Measurements from ENCODE around the gene ZCCHC14.

The ZCCHC14 gene

DNA sequence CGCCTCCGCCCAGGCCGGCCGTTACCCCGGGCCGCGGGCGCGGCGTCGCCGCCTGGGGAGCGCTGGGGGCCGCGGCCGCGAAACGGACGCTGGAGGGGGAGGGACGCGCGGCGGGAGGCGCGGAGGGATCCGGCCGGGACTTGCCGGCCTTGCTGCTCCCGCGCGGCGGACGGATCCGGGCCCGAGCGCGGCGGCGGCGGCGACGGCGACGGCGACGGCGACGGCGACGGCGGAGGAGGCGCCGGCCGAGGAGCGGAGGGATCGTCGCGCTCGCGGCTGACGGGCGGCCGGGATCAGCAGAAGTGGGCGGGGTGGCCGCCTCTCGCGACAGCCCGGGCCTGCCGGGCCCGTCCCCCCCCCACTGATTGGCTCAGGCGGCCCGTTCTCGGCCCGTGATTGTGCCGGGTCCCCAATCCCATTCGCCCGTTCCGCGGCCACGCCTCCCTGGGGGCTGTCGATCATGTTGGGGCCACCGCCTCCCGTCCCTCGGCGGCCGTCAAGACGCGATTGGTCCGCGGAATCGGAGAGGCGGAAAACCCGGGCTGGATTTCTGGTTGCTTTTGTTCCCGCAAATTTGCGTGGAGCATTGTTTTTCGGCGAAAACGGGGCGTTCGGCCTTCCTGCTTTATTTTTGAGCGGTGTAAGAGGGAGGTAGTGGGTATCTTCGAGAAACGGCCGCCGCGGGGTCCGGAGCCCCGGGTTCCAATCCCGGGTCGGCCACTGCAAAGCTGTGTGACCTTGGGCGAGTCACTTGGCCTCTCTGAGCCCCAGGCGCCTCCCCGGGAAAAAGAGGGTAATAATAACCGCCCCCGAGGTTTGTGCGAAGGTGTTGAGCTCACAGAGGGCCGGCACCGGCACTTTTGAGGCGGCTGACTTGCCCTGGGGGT is at the start of gene ZCCHC14:
Gene ZCCHC14, minus strand, starts transcription at position 304 of the 887 bp plus-strand sequence. CDS start 786 bp downstream, outside the sequence.
- peak; percentile 99 for DNase-seq (ENCODE audit: low spot score)

DNA sequence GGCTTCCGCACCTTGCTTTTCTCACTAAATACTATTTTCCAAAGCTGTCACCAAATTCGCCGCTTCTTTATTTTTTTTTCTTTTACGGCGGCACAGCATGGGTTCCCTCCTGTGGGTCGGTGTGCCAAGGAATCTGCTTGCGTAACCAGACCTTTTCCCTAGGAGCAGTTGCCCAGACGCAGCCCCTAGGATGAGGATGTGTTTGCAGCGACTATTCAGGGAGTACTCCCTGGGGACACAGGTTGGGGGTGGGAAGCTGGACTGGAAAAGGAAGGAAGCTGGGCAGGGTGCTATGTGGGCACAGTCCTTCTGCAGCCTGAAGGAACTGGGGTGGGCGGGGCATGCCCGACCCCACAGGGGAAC is 49.0 kb upstream of the ZCCHC14 start:
- DNase-seq (ENCODE audit: low spot score), result no peak

DNA sequence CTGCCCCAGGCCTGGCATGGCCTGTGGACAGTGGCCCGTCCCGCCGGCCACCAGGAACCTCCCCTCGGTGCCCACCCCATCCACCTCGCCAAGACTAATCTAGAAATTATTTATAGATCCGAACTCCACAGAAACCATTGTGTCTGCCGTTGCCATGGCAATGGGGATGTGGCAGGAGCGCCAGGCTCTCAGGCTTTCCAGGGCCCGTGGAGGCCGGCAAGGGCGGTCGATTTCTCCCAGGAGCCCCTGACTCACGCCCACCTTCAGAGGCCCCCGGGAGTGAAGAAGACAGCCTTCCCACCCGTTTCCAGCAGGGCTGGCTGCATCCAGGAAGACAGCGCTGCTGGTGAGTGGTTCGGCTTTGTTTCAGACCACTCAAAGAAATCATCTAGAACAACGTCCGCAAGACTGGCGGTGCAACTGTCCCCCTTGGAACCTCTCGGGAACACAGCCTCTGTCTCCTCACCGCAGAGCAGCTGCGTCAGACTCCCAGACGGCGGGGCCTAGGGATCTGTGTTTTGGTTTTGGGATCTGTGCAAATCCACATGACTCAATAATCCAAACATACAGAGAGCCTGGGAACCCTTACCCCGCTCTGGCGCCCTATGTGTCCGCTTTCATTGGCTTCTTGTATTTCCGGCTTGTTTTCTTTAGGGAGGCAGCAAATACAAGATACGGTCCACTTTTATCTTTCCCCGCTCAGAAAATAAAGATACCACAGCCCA is 48.5 kb upstream of the ZCCHC14 start:
- DNase-seq (ENCODE audit: low spot score), result no peak

DNA sequence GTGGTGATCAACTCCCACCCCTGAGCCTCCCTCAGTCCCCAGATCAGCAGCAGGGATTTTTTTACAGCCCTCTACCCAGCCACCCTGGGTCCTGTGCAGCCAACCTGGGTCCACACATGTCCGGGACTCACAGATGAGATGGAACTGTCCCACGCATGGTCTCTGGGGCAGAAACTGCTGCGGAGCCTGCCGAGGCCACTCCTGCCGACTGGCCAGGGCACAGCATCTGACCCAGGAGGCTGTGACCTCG is 48.0 kb upstream of the ZCCHC14 start:
- DNase-seq (ENCODE audit: low spot score), result no peak

DNA sequence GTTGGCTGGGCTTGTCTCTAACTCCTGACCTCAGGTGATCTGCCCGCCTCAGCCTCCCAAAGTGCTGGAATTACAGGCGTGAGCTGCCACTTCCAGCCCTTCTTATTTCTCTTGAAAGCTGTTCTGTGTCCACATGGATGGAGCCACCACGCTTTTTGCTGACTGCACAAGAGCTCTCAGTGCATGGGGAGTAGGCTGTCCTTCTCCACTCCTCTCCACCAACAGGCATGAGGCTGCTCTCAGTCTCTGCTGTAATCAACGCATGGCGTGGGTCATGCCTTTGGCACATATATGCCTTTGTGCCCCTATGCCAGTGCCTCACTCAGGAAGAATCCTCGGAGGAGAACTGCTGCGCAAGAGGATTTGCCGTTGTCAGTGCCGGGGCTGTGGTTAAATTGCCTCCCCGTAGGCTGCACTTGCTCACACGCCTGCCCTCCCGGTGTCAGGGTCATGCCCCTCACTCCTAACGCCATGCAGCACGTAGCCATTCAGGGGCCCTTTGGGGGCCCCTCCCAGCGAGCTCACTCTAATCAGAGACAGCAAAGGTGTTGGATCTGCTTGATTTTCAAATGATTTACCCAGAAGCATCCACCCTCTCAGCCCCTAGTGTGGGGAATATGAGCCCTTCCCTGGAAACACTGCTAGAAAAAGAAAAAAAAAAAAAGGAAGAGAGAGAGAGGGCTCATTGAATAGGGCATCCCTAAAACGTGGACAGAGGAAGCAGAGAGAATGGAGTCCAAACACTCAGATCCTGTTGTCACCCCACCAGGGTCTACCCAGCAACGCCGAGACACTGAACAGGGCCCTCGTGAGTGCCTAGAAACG is 47.5 kb upstream of the ZCCHC14 start:
- DNase-seq (ENCODE audit: low spot score), result no peak

DNA sequence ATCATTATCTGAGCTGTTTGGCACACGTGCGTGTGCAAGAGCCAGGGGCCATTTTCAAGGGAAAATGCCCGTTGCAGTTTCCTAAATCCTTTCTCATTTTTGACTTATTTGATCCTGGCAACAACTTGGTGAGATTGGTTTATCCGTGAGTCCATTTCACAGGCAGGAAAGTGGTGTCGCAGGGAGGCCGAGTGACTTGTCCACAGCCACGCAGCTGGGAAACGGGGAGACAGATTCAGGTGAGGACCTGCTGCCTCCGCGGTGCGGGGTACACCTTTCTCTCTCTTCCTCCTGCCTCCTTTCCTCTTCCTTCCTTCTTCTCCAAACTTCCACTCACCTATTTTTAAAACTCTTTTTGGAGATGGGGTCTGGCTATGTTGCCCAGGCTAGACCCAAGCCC is 46.3 kb upstream of the ZCCHC14 start:
- DNase-seq (ENCODE audit: low spot score), result no peak

DNA sequence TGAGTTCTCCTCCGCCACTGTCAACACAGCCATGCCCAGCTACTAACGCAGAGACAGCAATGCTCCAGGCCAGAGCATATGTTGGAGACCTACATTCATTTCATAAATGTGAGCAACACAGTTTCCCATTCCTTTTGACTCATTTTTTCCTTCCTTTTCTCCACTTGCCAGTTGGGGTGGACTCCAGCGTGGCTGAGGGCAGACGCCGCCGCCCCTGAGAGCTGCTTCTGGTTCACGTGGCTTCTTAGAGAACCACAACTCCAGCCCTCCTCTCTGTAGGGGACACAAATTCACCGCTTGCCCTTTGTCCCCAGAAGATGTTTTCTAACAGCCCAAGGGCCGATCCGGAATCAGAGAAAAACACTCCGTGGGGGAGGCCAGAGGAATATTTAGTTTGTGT is 45.8 kb upstream of the ZCCHC14 start:
- DNase-seq (ENCODE audit: low spot score), result no peak

DNA sequence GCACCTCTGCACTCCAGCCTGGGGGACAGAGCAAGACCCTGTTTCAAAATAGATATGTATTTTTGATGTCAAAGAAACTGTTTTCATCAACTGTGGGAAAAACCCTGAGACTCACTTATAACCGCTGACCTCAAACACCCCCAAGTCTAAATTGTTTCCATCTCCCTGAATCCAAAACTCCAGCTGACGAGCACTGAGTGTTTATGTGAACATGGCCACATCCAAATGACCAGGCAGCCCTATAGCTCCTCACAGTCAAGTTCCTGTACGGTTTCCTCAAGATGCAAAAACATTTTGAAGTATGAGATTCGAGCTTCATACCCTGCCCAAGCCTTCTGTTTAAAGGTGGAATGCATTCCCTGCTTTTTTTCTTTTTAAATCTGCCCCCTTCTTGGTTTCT is 45.3 kb upstream of the ZCCHC14 start:
- DNase-seq (ENCODE audit: low spot score), result no peak

DNA sequence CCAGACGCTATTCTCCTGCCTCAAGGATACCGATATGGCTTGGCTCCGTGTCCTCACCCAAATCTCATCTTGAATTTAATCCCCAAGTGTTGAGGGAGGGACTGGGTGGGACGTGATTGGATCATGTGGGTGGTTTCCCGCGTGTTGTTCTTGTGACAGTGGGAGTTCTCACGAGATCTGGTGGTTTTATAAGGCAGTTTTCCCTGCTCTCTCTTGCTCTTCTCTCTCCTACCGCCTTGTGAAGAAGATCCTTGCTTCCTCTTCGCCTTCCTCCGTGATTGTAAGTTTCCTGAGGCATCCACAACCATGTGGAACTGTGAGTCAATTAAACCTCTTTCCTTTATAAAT is 43.9 kb upstream of the ZCCHC14 start:
- no peak for DNase-seq (ENCODE audit: low spot score)

DNA sequence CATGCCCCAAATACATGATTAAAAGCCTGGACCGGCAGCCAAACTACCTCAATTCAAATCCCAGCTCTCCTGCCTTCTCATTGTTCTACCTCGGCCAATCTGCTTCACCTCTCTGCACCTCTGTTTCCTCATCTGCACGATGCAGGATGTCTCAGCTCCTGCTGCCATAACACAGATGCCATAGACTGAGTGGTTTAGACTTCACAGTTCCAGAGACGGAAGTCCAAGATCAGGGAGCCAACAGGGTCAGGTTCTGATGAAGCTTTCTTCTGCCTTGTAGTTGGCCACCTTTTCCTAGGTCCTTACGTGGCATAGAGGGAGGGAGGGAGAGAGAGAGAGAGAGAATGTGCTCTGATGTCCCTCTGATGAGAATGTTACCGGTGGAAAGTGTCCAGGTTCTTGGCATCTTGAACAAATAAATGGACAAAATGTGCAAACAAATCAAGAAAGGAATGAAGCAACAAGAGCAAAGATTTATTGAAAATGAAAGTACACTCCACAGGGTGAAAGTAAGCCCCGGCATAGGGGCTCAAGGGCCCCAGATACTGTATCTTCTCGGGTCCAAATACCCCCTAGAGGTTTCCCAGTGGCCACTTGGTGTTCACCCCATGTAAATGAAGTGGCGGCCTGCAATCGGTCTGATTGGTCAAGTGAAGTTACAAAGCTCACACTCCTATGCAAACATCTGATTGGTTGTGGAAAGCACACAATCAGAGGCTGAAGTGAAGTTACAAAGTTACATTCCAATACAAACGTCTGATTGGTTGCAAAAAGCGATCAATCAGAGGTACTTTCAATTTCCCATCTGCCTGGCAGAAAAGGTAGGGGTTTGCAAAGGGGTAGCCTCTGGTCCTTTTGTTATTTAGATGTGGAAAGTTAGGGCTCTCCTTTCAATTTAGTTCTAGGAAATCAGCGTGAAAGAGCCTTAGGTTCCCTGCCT is 43.3 kb upstream of the ZCCHC14 start:
- no peak for DNase-seq (ENCODE audit: low spot score)

DNA sequence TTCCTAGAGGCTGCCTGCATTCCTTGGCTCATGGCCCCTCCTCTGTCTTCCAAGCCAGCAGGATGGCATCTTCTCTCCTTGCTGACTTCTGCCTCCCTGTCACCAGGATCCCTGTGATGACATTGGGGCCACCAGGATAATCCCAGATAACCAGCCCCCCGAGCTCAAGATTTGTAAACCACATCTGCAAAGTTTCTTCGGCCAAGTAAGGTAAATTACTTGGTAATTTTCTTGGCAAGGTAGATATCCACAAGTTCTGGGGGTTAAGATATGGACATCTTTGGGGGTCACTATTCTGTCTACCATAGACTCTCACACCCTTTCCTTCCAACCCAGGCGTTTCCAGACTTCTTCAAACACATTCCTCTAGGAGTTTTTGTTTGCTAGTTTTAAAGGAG is 42.6 kb upstream of the ZCCHC14 start:
- no peak for DNase-seq (ENCODE audit: low spot score)

DNA sequence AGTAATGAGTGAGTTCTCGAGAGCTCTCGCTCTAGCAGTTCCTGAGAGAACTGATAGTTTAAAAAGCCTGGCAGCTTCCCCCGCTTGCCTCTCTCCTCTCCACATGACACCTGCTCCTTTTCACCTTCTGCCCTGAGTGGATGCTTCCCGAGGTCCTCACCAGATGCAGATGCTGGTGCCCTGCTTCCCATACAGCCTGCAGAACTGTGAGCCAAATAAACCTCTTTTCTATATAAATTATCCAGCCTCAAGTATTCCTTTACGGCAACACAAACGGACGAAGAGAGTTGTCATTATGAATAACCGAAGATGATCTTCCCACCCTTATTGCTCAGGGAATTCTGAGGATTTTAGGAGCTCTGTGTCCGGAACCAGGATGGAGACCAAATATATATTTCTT is 41.9 kb upstream of the ZCCHC14 start:
- DNase-seq (ENCODE audit: low spot score), result no peak

DNA sequence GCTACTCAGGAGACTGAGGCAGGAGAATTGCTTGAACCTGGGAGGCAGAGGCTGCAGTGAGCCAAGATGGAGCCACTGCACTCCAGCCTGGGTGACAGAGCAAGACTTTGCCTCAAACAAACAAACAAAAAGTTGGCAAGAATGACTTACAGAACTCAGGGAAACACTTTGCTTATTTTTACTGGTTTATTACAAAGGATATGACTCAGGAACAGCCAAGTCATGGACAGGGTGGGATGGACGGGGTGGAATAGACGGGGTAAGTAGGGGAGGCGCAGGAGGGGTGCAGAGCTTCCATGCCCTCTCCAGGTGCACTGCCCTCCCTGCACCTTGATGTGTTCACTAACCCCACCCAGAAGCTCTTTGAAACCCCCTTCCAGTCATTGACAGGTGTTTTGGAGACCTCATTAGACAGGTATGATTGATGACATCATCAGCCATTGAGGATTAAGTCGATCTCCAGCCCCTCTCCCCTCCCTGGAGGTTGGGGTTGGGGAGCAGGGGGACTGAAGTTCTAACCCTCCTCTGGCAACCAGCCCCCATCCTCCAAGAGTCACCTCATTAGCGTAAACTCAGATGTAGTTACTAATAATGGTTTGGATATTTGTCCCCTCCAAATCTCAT is 41.3 kb upstream of the ZCCHC14 start:
- DNase-seq (ENCODE audit: low spot score), result no peak

DNA sequence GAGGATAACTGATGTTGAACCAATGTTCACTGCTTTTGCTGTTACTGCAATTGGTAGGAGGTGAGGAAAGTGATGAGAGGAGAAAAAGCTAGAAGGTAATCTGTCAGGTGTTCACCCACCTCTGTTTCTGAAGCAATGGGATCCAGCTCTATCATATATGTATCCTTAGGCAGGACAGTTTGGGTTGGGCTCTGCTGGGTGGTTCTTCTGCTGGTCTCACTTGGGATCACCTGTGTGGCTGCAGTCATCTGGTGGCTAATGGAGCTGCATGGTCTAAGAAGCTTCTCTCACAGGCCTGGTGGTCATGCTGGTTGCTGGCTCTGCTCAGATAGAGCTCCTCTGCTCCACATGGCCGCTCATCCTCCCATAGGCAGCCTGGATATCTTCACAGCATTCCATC is 40.2 kb upstream of the ZCCHC14 start:
- DNase-seq (ENCODE audit: low spot score), result no peak

DNA sequence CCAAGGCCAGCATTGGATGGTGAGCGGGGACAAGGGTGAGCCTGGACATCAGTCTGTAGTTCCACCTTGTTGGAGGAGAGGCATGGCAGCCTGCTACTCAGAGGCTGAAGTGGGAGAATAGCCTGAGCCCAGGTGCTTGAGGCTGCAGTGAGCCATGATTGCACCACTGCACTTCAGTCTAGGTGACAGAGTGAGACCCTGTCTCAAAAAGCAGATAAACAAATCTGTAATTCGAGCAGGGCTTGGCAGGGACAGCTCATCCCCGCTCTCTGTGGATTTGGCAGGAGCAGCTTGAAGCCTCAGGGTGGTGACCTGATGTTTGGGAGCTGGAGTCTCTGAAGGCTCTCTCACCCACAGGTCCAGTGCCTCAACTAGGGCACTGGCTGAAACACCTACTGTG is 38.6 kb upstream of the ZCCHC14 start:
- no peak for DNase-seq (ENCODE audit: low spot score)

DNA sequence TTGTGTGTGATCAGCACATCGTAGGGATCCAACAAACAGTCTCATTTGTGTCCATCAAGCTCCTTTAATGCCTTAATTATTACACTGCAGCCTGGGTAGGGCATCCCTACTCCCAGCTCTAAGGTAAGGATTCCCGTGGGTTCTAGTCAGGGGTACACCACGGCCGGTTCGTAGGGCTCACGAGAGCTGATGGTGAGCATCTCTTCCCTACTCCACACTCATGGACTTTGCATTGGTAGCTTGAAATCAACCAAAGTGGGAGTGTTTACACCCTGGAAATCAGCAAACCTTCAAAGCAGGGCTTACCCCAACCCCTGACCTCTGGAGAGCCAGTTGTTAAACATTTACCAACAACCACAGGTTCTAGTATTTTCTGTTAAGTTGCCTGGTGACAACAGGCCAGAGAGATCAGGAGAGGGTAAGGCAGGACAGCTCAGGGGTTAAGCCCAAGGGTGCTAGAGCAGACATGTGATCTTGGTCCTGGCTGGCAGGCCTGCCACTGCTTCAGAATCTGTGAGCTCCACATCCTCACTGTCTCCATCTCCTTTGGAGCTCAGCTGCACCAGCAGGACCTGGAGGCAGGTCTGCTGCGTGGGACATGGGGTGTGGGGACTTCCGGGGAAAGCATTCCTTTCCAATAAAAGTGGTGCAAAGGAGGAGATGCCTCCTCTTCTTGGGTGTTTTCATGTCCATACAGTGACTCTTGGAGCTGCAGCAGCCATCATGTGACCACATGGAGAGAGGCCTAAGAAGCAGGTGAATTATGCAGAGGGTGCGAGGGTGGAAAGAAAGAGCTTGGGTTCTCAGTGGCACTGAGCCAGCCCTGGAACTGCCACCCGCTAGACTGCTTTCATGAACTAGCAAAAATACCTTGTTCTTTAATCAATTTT is 36.1 kb upstream of the ZCCHC14 start:
- DNase-seq (ENCODE audit: low spot score), result no peak

DNA sequence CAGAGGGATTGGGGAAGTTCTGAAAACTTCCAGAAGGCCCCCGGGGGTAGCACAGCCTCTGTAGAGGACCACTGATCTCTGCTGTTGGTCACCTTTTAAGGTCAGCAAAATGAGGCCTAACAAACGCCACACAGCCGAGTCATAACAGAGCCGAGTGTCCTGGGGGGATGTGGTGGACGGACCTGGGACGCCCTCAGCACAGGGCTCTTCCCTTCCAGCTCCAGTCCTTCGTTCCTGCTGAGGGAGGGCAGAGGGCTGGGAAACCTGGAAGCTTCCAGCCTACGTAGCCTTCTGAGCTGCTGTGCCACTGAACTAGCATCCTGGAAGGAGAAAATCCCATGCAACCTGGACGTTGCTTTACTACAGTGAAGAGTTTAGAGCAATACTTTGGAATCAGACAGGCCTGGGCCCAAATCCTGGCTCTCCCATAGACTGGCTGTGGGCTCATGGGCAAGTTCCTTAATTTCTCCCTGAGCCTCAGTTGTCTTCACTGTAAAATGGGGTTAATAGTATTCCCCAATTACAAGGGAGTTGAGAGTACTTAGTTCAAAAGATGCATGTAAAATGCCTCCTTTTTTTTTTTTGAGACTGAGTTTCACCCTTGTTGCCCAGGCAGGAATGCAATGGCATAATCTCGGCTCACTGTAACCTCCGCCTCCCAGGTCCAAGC is 34.4 kb upstream of the ZCCHC14 start:
- DNase-seq (ENCODE audit: low spot score), result no peak

DNA sequence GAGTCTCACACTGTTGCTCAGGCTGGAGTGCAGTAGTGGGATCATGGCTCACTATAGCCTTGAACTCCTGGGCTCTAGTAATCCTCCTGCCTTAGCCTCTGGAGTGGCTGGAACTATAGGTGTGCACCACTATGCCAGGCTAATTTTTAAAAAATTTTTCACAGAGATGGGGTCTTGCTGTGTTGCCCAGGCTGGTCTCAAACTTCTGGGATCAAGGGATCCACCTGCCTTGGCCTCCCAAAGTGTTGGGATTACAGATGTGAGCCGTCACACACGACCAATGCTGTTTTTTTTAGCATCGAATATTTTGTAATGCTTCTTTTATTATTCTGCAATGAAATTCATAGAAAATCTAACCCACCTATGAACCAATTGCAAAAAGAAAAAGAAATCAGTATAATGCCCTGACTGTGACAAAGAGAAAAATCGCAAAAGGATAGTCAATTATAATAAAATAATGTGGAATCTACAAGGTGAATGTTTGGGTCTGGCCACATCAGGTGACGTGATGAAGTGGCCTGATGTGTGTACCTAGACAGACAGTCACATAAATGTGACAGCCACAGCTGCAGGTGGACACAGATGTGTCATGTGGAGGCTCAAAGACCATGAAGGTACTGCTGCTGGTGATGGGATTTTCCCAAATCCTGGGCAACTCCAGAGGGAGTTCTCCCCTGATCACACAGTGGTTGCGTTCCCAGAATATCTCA is 33.6 kb upstream of the ZCCHC14 start:
- no peak for DNase-seq (ENCODE audit: low spot score)

DNA sequence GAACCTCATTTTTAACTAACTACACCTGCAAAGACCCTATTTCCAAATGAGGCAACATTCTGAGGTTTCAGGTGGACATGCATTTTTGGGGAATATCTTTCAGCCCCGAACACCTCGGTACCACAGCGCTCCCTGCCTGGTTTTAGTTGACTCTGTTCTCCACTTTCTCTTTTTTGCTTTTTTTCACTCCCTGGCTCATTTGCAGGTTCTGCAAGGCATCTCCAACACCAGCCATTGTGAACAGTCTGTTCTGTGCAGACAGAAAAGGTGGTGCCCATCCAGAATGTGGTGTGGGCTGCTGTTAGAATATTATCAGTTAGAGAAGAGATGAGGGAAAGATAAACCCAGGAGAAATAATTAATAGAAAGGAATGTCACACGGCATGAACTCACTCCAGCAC is 32.5 kb upstream of the ZCCHC14 start:
- DNase-seq (ENCODE audit: low spot score), result no peak
